Measurements from ENCODE around the gene NPAS2.

The NPAS2 gene

DNA sequence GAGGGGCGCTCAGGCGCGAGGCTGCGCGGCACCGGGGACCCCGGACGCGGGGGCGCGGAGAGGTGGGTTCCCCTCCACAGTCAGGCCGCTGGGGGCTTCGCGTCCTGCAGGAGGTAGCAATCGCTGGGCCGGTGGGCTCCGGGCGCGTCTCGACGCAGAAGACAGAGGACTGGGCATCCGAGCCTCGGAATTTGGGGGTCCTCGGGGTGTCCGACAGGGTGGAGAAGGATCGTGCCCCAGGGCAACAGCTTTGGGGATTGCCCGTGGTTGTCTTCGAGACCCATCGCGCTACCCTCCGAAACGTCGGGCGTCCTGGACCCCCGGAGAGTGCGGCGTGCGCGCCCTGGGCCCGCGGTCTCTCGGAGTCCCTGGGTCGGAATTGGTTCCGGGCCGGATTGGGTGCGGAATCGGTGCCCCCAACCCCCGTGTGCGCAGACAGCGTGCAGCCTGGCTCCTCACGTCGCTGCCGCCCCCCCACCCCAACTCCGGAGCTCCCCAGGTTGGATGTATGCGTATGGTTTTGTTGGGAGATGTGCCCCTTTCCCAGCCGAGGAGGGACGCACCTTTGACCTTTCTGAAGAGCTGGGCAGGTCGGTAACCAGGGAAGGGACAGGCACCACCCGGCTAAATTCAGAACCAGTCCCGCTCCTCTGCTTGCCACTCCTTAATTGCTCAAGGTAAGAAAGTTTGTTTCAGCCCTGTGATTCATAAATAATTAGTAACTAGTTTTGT is 750 bp downstream of the NPAS2 start:
- FAIRE-seq: no peak
- DNase-seq (ENCODE audit: insufficient read length, low spot score): no peak

DNA sequence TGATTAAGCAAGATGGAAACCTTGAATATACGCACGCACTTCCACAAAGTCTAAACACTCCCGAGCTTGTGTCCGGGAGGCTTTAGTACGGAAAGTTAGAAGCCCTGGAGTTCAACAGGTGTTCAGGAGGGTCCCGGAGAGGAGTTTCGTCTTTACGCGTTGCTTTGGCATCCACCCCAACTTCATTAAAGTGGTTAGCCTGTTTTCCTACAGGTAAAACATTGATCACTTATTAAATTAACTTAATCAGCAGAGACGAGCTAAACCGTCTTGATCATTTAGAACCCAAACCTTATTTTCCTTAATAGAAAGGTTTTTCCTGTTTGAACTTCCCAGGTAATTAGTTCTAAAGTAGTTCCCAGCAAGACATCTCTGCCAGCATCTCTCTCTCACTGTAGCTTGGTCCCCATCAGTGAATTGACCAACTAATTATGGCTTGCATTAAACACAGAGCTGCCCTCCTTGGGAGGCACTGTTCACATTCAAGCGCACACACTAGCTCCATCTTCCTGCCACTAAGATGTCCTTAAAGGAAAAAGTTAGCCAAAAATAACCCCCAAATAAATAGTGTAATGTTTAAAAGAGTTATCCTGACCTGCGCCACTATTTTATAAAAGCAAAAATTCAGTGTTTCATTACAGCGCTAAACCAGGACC is 1.4 kb downstream of the NPAS2 start:
- no peak for FAIRE-seq
- DNase-seq (ENCODE audit: insufficient read length, low spot score): no peak

DNA sequence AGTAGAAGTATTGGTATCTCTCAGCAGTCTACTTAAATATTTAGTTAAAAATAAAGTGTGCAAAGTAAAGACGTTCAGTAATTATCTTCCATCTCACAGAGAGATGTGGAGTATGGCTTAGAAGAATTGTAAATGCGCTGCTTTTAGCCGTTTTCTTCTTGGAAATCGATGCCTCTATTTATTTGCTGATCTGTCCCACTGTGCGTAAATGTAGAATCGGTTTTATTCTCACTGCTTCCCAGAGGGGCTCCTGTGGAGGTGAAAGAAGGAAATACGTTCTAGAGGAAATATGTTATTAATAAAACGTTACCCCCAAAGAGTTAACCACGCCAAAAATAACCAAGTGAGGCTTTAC is 1.9 kb downstream of the NPAS2 start:
- no peak for DNase-seq (ENCODE audit: insufficient read length, low spot score)
- no peak for FAIRE-seq

DNA sequence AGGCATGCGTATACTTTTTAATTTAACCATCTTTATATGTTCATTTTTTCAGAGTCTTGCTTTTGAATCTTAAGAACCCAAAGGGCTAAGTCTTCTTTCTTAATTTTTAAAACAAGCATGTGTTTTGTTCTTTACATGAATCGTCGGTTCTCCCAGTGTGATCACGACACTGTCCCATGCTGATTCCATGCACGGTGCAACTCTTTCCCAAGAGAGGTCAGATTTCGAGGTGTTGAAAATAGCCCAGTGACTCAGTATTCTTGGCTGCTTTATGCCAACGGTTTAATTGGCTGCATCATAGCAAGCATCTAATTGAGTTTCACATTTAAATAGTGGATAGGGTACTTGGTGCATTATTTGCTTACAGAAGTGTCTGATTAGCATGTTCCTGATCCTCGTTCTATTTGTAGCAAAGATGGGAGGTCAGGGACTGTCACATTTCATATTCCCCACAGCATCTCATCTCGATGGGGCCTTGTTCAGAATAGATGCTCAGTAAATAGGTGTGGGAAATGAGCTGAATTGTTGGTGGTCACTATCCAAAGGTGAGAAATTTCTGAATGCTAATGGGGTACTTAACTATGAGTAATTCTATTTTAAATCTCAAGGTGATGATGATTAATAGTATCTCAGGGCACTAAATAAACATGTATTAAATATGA is 2.8 kb downstream of the NPAS2 start:
- DNase-seq (ENCODE audit: insufficient read length, low spot score): no peak
- no peak for FAIRE-seq

DNA sequence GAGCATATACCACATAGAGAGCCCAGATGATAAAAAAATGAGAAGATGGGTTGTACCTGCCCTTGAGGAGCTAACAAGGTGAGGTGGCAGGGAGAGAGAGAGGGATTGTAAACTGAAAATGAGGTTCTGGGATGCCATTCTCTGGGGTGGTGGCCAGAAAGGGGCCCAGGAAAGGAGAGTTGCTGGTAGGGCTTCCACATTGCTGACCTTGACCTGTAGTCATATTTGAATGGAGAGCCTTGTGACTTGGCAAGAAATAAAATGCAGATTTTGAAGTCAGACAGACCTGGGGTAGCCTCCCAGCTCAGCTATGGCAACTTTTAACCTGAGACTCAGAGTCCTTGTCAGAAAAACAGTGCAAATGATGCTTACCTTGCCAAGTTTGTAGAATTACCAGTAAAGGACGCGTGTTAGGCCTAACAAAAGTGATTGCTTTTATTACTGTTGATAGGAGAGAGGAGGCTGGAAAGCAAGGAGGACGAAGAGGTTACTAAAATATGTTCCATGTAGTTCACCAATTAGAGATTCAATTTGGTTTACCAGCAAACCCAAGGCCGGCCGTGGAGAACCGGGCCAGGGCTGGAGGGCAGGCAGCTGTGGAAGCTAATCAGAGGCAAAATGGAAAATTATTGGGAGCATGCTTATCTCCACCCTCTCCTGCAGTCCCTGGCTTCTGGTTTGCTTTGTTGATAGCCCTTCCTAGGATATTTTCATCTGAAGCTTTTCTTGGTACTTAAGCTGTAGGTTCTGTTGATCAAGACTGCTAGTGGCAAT is 3.9 kb downstream of the NPAS2 start:
- FAIRE-seq: no peak
- DNase-seq (ENCODE audit: insufficient read length, low spot score): no peak

DNA sequence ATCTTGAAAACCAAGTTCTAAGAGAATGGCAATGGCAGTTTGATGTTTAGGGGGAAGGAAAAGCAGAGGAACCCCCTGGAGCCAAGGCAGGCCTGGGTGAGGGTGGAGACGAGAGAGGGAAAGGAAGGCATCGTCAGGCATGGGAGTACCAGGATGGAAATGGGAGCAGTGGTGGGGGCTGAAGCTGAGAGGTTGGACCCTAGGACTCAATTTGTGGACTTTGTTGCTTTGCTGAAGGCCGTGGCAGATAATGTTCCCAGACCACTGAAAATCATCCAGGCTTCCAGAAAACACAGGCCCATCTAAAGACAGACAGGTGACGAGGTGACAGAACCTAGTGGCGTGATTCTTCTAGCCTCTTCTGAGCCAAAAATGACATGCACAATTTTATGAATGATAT is 4.9 kb downstream of the NPAS2 start:
- DNase-seq (ENCODE audit: insufficient read length, low spot score): no peak
- no peak for FAIRE-seq

DNA sequence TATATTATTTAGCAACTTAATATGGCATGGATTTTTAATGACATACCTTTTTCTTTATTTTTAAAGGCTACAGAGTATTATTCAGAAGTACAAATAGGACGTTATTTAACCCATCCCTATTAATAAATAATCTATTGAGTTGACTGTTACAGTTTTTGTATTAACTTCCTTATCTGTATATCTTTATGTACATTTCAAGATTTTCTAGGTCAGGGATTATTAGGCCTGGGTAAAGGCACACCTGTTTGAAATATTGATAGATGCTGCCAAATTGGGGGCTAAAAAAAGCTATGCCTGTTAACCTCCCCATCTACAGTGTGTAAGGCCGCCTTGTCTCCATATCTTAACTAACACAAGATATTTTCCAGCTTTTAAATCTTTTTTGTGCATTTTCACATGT is 6.6 kb downstream of the NPAS2 start:
- FAIRE-seq: no peak
- no peak for DNase-seq (ENCODE audit: insufficient read length, low spot score)

DNA sequence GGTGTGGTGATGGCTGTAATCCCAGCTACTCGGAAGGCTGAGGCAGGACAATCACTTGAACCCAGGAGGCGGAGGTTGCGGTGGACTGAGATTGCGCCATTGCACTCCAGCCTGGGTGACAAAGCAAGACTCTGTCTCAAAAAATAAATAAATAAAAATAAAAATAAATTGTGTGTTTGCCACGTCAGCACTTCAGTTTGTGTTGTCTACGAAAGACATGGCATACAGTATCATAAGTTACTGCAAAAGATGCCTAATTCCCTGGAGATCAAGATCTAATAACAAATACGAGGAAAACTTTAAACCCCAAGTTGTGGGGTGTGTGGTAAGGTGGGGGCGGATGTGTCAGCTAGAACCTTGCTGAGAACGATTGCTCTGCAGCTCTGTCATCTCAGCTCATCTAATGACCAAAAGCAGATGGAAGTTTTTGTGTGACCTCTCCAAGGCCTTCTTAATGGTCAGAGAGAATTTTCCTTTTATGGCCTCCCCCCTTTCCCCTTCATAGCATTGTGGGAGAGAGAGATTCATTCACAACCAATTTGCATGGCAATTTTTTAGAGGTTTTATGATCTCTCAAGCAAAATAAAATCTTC is 11.3 kb downstream of the NPAS2 start:
- FAIRE-seq (no peak), DNase-seq (ENCODE audit: insufficient read length, low spot score) (no peak)

DNA sequence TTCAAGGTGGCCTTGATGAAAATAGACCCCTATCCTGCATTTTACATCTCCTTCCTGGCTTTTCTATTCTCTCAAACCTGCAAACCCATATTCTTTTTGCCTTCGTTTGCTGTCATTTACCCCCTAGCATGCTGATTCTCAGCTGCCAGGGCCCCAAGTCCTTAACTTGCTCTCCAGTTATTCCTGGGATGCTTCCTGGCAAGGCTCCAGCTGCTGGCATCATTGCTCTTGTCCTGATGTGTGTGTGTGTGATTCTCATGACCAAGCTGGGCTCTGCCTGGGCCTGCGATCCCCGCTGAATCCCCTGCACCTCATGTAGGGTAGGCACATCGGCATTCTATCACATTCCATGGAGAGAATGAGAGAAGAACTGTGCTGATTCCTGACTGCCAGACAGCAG is 11.9 kb downstream of the NPAS2 start:
- DNase-seq (ENCODE audit: insufficient read length, low spot score): no peak
- no peak for FAIRE-seq

DNA sequence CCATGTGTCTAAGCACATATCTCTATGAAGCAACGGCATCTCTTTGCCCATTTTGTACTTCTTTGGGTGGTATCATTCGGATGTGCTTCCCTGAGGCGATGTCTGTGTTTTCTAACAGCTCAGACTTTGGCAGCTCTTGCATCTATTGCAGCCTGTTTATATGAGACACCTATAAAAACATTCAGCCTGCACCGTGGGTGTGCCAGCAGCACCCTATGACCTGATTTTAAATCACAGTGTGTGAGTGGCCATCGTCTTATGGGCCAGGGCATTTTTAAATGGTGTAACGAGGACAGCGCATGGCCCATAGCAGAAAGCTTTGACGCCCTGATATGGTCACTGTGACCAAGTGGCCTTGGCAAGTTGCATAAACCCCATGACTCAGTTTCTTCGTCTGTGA is 12.9 kb downstream of the NPAS2 start:
- no peak for FAIRE-seq

DNA sequence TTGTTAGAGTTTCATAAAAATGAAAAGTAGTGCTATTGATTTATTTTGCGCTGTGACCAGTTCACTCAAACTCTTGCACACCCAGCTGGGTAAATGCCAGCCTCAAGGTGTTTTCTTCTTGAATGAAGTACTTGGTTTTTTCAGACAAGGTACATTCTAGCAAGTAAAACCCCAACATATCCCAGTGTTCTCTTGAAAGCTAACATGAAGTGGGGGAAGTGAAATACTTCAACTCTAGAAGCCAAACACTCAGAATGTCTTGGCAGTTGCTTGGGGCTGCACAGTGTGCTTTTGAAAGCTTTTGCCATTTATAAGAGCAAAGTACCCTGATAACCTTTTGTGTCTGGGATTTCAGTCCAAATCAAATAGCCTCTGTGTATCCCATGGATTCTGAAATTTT is 13.4 kb downstream of the NPAS2 start:
- no peak for FAIRE-seq
- no peak for DNase-seq (ENCODE audit: insufficient read length, low spot score)

More for the DNA sequence above, 12.9 kb downstream of the NPAS2 start:
- DNase-seq (ENCODE audit: insufficient read length, low spot score): no peak

DNA sequence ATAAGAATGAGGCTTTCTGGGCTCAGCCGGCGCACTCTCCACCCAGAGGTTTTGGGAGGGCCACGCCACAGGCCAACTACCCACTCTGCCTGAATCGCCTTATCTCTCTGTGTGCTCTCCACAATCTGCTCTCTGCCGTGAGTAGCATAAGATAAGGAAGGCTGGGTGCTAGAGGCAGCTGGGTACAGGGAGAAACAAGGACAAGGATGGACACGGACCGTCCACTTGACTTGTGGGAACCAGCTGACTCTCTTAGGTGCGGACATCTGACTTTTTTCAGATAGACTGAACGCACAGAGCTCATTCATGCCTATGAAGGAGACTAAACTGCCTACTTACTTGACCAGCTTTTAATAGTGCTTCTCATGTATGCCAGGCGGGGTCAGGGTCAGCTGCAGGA is 14.3 kb downstream of the NPAS2 start:
- no peak for FAIRE-seq
- DNase-seq (ENCODE audit: insufficient read length, low spot score): no peak

DNA sequence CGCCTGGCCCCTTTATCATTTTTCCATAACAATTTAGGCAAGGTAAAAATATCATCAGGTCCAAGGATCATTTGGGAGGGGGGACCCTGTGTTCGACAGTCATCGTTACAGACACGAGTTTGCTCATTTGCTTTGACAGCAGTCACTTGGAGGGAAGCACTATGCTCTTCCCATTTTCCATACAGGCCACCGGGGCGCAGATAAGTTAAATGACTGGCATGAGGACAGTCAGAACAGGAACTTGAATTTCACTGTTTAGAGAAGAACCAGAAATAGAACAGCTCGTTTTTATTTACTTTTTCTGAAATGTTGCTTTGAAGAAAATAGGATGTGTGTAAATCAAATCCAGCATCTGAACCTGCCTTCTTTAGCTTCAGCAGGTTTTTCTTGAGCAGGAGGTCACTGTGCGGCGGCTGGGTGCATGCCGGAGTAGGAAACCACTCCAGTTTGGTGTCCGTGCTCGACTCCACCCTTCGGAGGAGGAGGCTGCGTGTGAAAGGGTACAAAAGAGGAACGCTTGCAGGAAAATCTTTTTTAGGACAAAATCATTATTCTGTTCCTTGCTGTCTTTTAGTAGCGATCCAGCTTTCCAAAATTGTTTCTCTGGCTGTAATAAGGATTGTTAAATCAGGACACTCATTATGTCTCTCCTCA is 15.2 kb downstream of the NPAS2 start:
- no peak for FAIRE-seq
- no peak for DNase-seq (ENCODE audit: insufficient read length, low spot score)

DNA sequence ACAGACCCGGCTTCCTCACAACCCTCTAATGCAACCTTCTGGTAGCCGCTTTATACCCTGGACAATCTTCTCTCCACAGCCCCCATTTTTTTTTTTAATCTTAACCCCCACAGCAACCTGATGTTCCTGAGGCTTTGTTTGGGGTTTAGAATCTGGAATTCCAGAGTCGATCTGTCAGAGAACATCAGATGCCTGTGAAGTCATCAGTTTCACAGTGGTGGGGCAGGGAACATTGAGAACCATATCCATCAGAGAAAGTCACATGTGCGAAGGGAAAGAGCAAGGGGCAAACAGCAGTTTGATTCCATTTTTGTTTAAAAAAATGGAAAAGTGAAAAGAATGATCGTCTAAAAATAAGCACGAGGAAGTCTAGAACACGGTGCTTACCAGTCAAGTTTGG is 20.6 kb downstream of the NPAS2 start:
- no peak for FAIRE-seq

DNA sequence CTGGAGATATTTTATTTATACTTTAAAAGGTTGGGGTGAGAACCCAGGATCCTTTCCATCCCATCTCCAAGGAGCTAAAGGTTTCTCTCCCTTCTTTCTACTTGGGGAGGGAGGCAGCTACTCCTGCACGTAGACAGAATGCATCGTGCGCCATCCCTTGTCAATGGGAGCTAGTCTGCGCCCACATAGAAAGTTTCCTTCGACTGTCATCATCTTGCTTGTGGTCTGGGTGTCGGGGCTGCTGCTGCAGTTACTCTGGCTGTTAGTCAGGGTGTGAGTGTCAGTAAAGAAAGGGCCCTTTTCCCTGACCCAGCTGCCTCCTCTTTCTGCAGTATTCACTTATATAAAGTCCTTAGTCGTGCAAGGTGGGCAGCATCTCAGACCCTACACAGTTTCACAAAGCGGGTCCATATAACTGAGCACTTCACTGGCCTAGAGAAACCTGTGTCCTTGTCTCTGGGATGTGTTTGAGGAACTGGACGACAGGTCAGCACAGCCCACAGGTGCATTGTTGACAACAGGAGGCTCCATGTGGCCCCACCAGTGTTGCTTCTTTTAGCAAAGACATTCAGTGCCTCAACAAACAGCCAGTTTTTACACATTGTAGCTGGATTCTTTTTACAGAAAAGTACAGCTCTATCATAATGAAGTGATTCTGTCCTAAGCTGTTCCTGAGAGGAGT is 22.4 kb downstream of the NPAS2 start:
- DNase-seq (ENCODE audit: insufficient read length, low spot score): no peak
- no peak for FAIRE-seq

More for the DNA sequence above, 20.6 kb downstream of the NPAS2 start:
- no peak for DNase-seq (ENCODE audit: insufficient read length, low spot score)

DNA sequence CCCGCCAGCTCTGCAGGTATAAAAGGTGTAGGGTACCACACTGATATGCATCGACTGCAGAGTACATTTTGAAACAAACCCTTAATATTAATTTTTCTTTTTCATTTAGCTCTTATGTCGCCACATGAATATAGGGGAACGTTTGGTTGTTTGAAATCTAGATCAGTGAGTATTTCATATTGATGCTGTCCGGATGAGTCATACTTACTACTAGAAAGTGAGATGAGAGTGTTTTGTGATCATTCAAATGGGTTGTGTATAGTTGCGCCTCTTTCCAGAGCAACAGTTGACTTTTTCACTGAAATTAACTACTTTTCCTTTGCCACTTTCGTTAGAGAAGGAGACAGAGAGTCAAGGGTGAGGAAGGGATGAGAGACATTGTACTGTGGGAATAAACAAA is 24.6 kb downstream of the NPAS2 start:
- FAIRE-seq (no peak), DNase-seq (ENCODE audit: insufficient read length, low spot score) (no peak)

DNA sequence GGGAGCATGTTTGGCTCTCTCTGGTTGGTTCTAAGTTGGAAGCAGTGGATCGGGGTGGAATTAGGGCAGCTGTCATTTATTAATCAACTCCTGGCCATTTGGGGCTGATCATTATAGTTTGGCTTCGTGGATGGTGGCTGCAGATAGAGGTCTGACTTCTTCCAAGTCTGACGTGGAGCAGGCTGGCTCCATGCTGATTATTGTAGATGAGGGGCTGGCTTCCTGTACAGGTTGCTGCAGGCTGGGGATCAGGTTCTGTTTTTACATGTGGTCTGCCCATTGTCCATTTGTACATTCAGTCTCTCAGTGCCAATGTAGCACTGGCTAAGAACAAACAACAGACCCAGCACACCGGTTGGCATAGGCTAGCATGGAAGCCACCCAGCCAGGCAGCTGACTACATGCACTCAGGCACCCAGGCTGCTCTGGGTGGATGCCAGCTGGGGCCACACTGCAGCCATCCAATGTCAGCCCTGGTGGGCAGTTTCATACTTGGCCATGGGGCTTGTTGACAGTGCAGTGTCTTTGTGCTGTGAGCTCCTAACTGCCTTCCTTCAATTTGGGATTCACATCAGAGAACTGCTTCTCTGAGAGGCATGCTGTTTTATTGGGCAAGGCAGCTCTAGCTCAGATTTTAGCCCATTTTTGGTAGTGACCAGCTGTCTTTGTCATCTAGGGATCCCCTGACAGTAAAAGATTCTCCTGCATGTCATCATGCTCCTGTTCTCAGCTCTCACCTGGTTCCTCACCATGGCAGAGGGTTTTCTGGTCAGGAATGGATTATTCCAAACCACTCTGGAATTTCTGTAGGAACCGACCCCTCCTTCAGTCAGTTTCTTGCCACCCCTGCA is 25.4 kb downstream of the NPAS2 start:
- DNase-seq (ENCODE audit: insufficient read length, low spot score): no peak
- FAIRE-seq: no peak

DNA sequence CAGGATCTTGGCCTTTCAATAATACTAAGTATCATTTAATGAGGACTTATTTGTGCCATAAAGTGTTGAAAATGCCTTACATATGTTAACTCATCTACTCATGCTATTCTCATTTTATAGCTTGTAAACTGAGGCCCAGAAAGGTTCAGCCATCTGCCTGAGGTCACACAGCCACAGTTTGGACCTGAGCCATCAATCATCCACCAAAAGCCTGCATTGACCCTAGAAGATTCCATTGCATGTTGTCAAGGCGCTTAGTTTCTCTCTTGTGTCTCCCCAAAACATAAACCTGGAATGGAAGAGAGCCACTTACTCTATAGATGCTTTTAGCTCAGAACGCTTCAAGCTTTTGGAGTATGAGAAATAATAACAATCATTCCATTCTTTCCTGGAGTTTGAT is 26.8 kb downstream of the NPAS2 start:
- DNase-seq (ENCODE audit: insufficient read length, low spot score): no peak
- FAIRE-seq: no peak

DNA sequence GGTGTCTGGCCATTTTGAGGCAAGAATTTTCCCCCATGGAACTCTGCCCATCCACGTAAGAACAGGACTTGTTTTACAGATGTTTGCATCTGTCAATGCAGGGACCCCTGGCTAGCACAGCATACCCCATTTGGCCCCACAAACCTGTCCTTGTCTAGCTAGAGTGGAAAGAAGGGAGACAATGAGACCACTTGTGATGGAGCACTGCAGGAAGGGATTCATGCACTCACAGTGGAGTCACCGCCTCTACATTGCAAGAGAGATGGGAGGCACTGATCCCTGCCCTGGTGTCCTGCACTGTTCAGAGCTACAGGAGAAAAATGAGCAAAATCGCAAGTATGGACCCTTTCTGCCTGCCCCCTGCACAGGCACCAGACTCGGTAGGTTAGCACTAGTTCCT is 32.5 kb downstream of the NPAS2 start:
- DNase-seq (ENCODE audit: insufficient read length, low spot score): no peak
- FAIRE-seq: no peak

Data from HTR-8/SVneo (cell line).